GM18868 (cell line): Measurements from ENCODE around the gene STYX.
"Not testable (repeated sequence)": the region's sequence is repeated elsewhere in the genome, so short reads cannot be mapped to it uniquely, and the experiment has no call there.

ENCODE experiments used
- ATAC-seq: cut with Tn5 transposase; IDR thresholded peaks from one replicate; pipeline ENCODE4 v1.9.1; 2021; ENCODE audit warnings: mild to moderate bottlenecking, moderate library complexity; ENCODE audit not compliant: unreplicated experiment

The STYX gene

DNA sequence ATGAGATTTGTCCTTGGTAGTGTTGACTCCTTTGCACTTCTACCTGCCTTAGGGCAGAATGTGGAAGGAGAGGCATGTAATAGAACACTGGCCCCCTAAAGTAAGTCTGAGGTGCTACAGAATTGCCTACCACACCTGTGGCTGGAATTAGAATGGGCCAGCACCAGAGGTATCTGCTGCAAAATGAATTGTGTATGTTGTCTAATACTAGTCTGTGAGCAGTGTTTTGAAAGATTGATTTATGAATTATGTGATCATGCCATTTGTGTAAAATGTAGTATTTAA is 5.7 kb upstream of the STYX start:
- ATAC-seq: no peak

GRCh38 chr14:52727509-52727908 is 2.5 kb upstream of the STYX start:
- not testable (repeated sequence) for ATAC-seq

DNA sequence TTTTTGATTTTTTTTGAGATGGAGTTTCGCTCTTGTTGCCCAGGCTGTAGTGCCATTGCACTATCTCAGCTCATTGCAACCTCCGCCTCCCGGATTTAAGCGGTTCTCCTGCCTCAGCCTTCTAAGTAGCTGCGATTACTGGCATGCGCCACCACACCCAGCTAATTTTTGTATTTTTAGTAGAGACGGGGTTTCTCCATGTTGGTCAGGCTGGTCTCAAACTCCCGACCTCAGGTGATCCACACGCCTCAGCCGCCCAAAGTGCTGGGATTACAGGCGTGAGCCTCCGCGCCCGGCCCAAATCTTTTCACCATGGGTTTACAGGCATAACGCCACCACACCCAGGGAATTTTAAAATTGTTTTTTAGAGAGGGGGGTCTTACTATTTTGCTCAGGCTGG is 931 bp upstream of the STYX start:
- ATAC-seq: not testable (repeated sequence)

DNA sequence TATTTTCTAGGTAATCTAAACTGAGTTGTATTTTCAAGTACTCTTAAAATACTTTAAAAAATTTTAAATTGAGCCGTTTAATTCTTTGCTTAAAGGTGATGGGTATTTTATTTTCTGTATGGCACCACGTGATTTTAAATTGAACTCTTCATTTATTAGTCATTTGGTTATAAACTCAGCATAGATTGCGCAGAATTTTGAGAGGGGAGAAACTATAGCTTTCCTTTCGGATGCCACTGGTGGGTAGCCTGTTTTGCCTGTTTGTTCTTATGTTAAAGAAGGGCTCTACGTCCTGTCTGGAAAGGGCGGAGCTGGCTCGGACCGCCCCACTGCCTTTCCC is 411 bp upstream of the STYX start:
- ATAC-seq: no peak

DNA sequence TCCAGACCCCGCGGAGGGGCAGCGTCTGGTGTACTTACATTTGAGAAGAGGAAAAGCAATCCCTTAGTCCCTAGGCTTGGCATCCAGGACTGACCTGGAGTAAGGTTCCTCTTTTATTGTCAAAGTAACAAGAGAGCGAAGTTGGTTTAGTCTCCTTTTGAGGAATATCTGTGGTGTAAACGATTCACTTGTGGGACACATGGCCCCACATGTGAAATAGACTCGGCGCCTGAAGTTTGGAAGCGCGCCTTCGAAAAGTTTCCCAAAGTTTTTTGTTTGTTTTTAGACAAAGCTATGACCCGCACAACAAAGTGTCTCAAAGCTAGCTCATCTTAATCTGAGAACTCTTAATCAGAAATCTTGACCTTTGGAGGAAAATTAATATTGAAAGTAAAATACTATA is 744 bp downstream of the STYX start:
- ATAC-seq: no peak

GRCh38 chr14:52733824-52734223 is 3.9 kb downstream of the STYX start:
- ATAC-seq: no peak

DNA sequence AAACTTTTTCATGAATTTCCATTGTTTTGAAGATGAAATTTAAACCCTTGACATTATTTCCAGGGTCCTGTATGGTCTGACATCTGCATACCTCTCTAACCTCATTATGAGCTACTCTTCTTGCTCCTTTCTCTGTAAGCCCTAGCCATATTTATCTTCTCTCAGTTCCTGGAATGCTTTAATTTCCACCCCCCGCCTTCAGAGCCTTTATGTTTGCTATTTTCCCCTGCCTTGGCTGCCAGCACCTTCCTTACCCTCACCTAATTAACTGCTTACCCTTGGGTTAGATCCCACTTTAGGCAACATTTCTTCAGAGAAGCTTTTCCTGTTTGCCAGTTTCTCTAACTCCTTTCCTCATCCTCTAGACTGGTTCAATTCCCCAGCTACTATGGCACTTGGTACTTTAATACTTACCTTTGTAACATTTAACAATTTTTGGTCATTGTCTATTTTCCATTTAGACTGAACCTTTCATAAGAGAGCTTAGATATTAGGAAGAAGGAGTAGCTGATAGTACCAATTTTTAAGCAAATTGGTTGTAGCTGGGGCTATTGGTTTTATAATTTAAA is 6.0 kb downstream of the STYX start:
- ATAC-seq: no peak

- no peak for ATAC-seq
Measured at GRCh38 chr14:52738409-52738808, 8.4 kb downstream of the STYX start.

DNA sequence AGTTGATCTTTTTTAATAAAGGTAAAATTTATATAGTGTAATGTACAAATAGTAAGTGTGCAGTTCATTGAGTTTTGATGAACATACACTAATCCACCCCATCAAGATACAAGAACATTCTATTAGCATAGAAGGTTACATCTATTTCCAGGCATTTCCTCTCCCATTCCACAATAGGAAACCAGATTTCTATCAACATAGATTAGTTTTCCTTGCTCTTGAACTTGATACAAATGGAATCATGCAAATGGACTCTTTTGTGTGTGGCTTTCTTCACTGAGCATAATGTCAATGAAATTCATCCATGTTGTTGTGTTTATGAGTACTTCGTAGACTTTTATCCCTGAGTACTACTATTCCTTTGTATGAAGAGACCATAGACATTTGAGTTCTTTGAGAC is 10.8 kb downstream of the STYX start:
- no peak for ATAC-seq

GRCh38 chr14:52741865-52742264 is 11.9 kb downstream of the STYX start:
- ATAC-seq: peak; percentile 39

GRCh38 chr14:52748647-52749292 is 18.8 kb downstream of the STYX start:
- ATAC-seq: no peak

- ATAC-seq: no peak
Measured at GRCh38 chr14:52755607-52756316, 25.8 kb downstream of the STYX start.

DNA sequence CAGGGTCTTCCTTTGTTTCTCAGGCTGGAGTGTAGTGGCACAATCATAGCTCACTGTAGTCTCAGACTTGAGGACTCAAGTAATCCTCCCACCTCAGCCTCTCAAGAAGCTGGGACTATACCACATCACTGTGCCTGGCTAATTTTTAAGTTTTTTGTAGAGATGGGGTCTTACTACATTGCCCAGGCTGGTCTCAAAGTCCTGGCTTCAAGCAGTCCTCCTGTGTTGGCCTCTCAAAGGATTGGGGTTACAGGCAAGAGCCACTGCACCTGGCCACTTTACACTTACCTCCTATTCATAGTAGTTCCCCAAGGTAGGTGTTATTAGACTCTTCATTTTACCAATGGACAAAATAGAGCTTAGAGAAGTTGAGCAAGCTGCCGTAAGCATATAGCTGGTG is 29.2 kb downstream of the STYX start:
- no peak for ATAC-seq

- not testable (repeated sequence) for ATAC-seq
Measured at GRCh38 chr14:52762923-52763322, 33.0 kb downstream of the STYX start.

GRCh38 chr14:52767058-52767833 is 37.3 kb downstream of the STYX start:
- ATAC-seq: no peak

DNA sequence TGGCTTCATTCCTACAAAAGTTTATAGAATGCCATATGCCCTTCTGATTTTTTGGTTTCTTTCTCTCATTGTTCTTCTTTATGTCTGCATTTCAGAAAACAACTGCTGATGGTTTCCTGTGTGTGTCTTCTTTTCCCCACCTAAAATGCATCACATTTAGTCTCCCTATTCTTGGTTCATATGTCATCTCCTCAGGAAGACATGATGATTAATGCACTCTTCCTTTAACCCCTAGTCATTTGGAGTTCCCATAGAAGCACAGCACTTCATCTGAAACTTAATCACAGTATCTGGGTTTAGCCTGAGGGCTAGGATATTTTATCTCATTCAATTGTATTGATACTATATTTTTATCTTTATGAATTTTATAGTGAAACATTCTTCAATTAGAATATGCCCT is 39.9 kb downstream of the STYX start:
- no peak for ATAC-seq

GRCh38 chr14:52776816-52777215 is 46.9 kb downstream of the STYX start:
- ATAC-seq: no peak

DNA sequence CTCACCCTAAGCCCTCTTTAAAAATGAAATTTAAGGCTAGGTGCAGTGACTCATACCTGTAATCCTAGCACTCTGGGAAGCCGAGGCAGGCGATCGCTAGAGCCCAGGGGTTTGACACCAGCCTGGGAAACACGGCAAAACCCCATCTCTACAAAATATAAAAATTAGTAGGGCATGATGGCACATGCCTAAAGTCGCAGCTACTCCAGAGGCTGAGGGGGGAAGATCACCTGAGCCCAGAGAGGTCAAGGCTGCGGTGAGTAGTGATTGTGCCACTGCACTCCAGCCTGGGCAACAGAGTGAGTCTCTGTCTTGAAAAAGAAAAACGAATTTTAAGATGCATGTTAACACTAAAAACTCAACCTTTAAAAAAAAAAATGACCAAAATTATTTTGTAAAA is 48.7 kb downstream of the STYX start:
- ATAC-seq: no peak

DNA sequence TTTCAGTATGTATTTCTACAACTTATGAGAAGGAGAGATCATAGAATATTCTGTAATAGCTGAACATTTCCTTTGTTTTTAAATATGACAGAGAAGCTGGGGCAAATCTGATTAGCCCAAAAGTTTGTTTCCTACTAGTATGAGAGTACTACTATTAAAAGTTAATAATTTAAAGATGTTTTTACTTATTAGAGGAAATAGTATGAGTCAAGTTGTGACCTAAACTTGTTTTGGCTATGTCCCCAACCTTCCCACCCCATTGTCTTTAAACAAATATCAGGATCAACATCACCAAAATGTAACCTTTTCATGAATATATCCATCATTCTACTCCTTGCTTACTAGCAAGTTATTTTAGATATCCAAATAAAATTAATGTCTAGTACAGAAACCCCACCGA is 50.9 kb downstream of the STYX start:
- no peak for ATAC-seq

- ATAC-seq: no peak
Measured at GRCh38 chr14:52781629-52782028, 51.7 kb downstream of the STYX start.

DNA sequence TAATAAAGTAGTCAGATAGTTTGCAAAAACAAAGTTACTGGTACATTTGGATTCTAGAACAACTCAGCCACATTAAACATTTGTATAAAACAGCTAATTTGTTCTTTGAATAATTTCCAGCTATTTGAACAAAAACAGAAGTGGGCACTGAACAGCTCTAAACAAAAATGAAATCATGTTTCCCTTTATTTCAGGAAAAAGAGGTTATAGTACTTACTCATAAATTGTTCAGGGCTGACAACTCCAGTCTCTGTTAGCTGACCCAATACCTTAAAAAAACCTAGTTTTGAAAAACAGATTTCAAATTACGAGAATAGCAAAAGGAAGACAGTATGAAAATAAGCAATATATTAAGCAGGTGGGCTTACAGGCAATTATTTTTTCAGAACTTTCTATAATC is 53.2 kb downstream of the STYX start:
- ATAC-seq: no peak

DNA sequence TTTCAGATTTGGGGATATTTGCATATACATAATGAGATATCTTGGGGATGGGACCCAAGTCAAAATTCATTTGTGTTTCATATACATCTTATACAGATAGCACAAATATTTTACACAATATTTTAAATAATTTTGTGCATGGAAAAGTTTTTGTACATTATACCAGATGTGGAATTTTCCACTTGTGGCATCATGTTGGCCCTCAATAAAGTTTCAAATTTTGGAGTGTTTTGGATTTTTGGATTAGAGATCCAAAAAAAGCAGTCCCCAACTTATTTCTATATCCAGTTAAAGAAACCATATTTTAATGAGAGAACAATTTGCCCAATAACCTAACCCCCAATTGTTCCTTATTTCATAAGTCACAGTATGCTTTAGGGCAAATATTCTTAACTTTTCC is 56.9 kb downstream of the STYX start:
- ATAC-seq: no peak
